GM23338 (cell line): Measurements from ENCODE around the gene TNFSF9. TPM values are rescaled to one million over a fixed set of nuclear protein-coding genes. Genes with fewer than 3 reads are reported as not detected.
"Not testable (repeated sequence)": the region's sequence is repeated elsewhere in the genome, so short reads cannot be mapped to it uniquely, and the experiment has no call there.

Source experiments
- ATAC-seq: fragments of 200-7000 bp; cut with Tn5 transposase; 3 replicates; pipeline ENCODE4 v1.9.1; 2020
- DNase-seq: peaks from one replicate; pipeline ENCODE4 v3.0.0-alpha.2; 2015; ENCODE audit warnings: low spot score
- H2AFZ ChIP-seq: fragments of 200-600 bp; sonication (generic); 2 replicates; pipeline ENCODE4 v1.8.0; 2016; ENCODE audit warnings: antibody characterized with exemption, mild to moderate bottlenecking, moderate library complexity
- H3F3A ChIP-seq: fragments of 200-600 bp; sonication (generic); replicated peaks from 2 replicates; pipeline ENCODE4 v1.8.0; 2017; ENCODE audit warnings: antibody characterized with exemption, mixed run types, low read depth
- H3K27ac ChIP-seq: fragments of 200-600 bp; sonication (generic); 2 replicates; pipeline ENCODE4 v1.6.1; 2016; ENCODE audit warnings: low read depth
- H3K27me3 ChIP-seq: fragments of 200-600 bp; sonication (generic); 2 replicates; pipeline ENCODE4 v1.8.0; 2016; ENCODE audit warnings: mild to moderate bottlenecking, mixed run types, moderate library complexity; ENCODE audit not compliant: insufficient read depth
- H3K36me3 ChIP-seq: fragments of 200-600 bp; sonication (generic); 2 replicates; pipeline ENCODE4 v1.8.0; 2016; ENCODE audit warnings: mild to moderate bottlenecking; ENCODE audit not compliant: insufficient read depth
- H3K4me1 ChIP-seq: fragments of 200-600 bp; sonication (generic); 2 replicates; pipeline ENCODE4 v1.8.0; 2016; ENCODE audit warnings: mild to moderate bottlenecking, moderate library complexity; ENCODE audit not compliant: insufficient read depth
- H3K4me2 ChIP-seq: fragments of 200-600 bp; sonication (generic); 2 replicates; pipeline ENCODE4 v1.7.1; 2017; ENCODE audit warnings: mixed run types
- H3K4me3 ChIP-seq: fragments of 200-600 bp; sonication (generic); 2 replicates; pipeline ENCODE4 v1.6.1; 2016; ENCODE audit warnings: mixed run types
- H3K79me2 ChIP-seq: fragments of 200-600 bp; sonication (generic); replicated peaks from 2 replicates; pipeline ENCODE4 v1.8.0; 2017; ENCODE audit warnings: mild to moderate bottlenecking; ENCODE audit not compliant: insufficient read depth
- H3K9me2 ChIP-seq: fragments of 200-600 bp; sonication (generic); 2 replicates; pipeline ENCODE4 v1.8.0; 2017; ENCODE audit not compliant: insufficient read depth
- H4K20me1 ChIP-seq: fragments of 200-600 bp; sonication (generic); replicated peaks from 2 replicates; pipeline ENCODE4 v1.8.0; 2017; ENCODE audit warnings: mild to moderate bottlenecking; ENCODE audit not compliant: insufficient read depth
- H3K27ac Mint-ChIP-seq: 2 replicates; pipeline ENCODE4 v1.8.0; 2020; ENCODE audit warnings: inconsistent platforms, mild to moderate bottlenecking, moderate library complexity, mixed read lengths
- H3K27me3 Mint-ChIP-seq: 3 replicates; pipeline ENCODE4 v1.8.0; 2022; ENCODE audit warnings: low read depth, mild to moderate bottlenecking, moderate library complexity, mixed read lengths, inconsistent platforms; ENCODE audit not compliant: insufficient read depth, poor library complexity
- H3K36me3 Mint-ChIP-seq: 3 replicates; pipeline ENCODE4 v1.8.0; 2021; ENCODE audit warnings: low read depth, mild to moderate bottlenecking, inconsistent platforms, moderate library complexity, mixed read lengths
- H3K4me1 Mint-ChIP-seq: 3 replicates; pipeline ENCODE4 v1.8.0; 2020; ENCODE audit warnings: mild to moderate bottlenecking, inconsistent platforms, mixed read lengths
- H3K4me3 Mint-ChIP-seq: 3 replicates; pipeline ENCODE4 v1.8.0; 2021; ENCODE audit warnings: moderate library complexity, mild to moderate bottlenecking, inconsistent platforms, mixed read lengths
- H3K9me3 Mint-ChIP-seq: 3 replicates; pipeline ENCODE4 v1.8.0; 2020; ENCODE audit warnings: moderate library complexity, mild to moderate bottlenecking, inconsistent platforms, mixed read lengths
- ZNF462 ChIP-seq: fragments of 250-450 bp; sonication (Bioruptor Pico); IDR thresholded peaks from 2 replicates; pipeline ENCODE4 v1.5.0; 2020; ENCODE audit warnings: mild to moderate bottlenecking, moderate library complexity
- polyA plus RNA-seq: library from polyadenylated mRNA; unstranded; fragments of >200 nt; fragmentation: Nextera tagmentation; extraction: Ambion mirVana; gene quantifications from 2 replicates; pipeline ENCODE4 v1.2.1, GENCODE V29; 2016
- small RNA-seq: library from RNA; depleted of rRNA; stranded (forward); fragments of <200 nt; gene quantifications from one replicate; pipeline ENCODE3, GENCODE V24; 2014; ENCODE audit warnings: low replicate concordance
- total RNA-seq: library from RNA; depleted of rRNA; stranded (reverse); fragments of >200 nt; shearing (Covaris generic); gene quantifications from 2 replicates; pipeline ENCODE4 v1.2.3, GENCODE V29; 2014; rRNA removed

Gene TNFSF9
- total and polyA plus RNA-seq, 2 experiments from 2014 or later, result 2.6 to 9.1 TPM

- no peak for TF ChIP-seq ZNF462 (CRISPR knock-in tag)
Observed at GRCh38 chr19:6580313-6580712, 49.5 kb downstream of the TNFSF9 start (continued).

- Mint-ChIP-seq H3K9me3 (peaks cover 60% of the 10 kb centered on the region), H3K27me3 (peaks cover 33% of the 10 kb centered on the region), H3K36me3 (peaks cover 14% of the 10 kb centered on the region)
- H3K4me3 Mint-ChIP-seq, H3K4me1 Mint-ChIP-seq, H3K27ac Mint-ChIP-seq, H3K4me3 ChIP-seq, H3K27ac ChIP-seq, H3K79me2 ChIP-seq, DNase-seq, H3K9me2 ChIP-seq, H2AFZ ChIP-seq, H3K4me1 ChIP-seq, ATAC-seq, H4K20me1 ChIP-seq, H3F3A ChIP-seq, H3K4me2 ChIP-seq: not testable (repeated sequence)
- peaks cover 25% of the 10 kb centered on the region for H3K27me3 ChIP-seq
- peaks cover 11% of the 10 kb centered on the region; the same call in 1 of the 2 replicates for H3K36me3 ChIP-seq
Observed at GRCh38 chr19:6582515-6583484, 52.0 kb downstream of the TNFSF9 start.

Small RNA genes within 50 kb of the gene (small RNA-seq; reads per million reads assigned to genes)
- not detected for gene AC010503.2
- gene RF00019, result not detected

Other genes starting within 250 kb of the TNFSF9 start
- not detected in 2 replicates for gene ACER1, start 197.4 kb upstream of the TNFSF9 start, total RNA-seq
- gene ACER1, start 197.4 kb upstream of the TNFSF9 start, polyA plus RNA-seq, result not detected in 2 replicates
- 96.7 and 110 TPM in 2 replicates for gene CLPP, start 169.5 kb upstream of the TNFSF9 start, total RNA-seq
- gene CLPP, start 169.5 kb upstream of the TNFSF9 start, polyA plus RNA-seq, result 65.7 and 76.4 TPM in 2 replicates
- 52.0 and 75.4 TPM in 2 replicates for gene ALKBH7, start 158.2 kb upstream of the TNFSF9 start, total RNA-seq
- 66.3 and 76.1 TPM in 2 replicates for gene ALKBH7, start 158.2 kb upstream of the TNFSF9 start, polyA plus RNA-seq
- 0.93 and 1.2 TPM in 2 replicates for gene PSPN, start 155.1 kb upstream of the TNFSF9 start, total RNA-seq
- 0.82 and 1.5 TPM in 2 replicates for gene PSPN, start 155.1 kb upstream of the TNFSF9 start, polyA plus RNA-seq
- 44.4 and 65.5 TPM in 2 replicates for gene GTF2F1, start 137.9 kb upstream of the TNFSF9 start, total RNA-seq
- gene GTF2F1, start 137.9 kb upstream of the TNFSF9 start, polyA plus RNA-seq, result 62.1 and 76.1 TPM in 2 replicates
- 359 and 367 TPM in 2 replicates for gene KHSRP, start 106.2 kb upstream of the TNFSF9 start, total RNA-seq
- gene KHSRP, start 106.2 kb upstream of the TNFSF9 start, polyA plus RNA-seq, result 129 and 144 TPM in 2 replicates
- 0.35 TPM in 1 of 2 replicates, not detected in the other for gene SLC25A41, start 97.3 kb upstream of the TNFSF9 start, total RNA-seq
- 0.23 and 0.24 TPM in 2 replicates for gene SLC25A41, start 97.3 kb upstream of the TNFSF9 start, polyA plus RNA-seq
- gene SLC25A23, start 71.2 kb upstream of the TNFSF9 start, total RNA-seq, result 90.5 and 96.4 TPM in 2 replicates
- 25.1 and 25.7 TPM in 2 replicates for gene SLC25A23, start 71.2 kb upstream of the TNFSF9 start, polyA plus RNA-seq
- gene CRB3, start 66.8 kb upstream of the TNFSF9 start, total RNA-seq, result 32.2 and 44.4 TPM in 2 replicates
- 11.8 and 16.6 TPM in 2 replicates for gene CRB3, start 66.8 kb upstream of the TNFSF9 start, polyA plus RNA-seq
- gene DENND1C, start 49.2 kb upstream of the TNFSF9 start, total RNA-seq, result 2.8 and 3.1 TPM in 2 replicates
- 6.1 and 6.3 TPM in 2 replicates for gene DENND1C, start 49.2 kb upstream of the TNFSF9 start, polyA plus RNA-seq
- gene TUBB4A, start 28.7 kb upstream of the TNFSF9 start, total RNA-seq, result 31.1 and 41.7 TPM in 2 replicates
- gene TUBB4A, start 28.7 kb upstream of the TNFSF9 start, polyA plus RNA-seq, result 32.9 and 34.6 TPM in 2 replicates
- gene CD70, start 60.1 kb downstream of the TNFSF9 start, total RNA-seq, result 2.0 and 7.3 TPM in 2 replicates
- gene CD70, start 60.1 kb downstream of the TNFSF9 start, polyA plus RNA-seq, result 7.1 and 7.3 TPM in 2 replicates
- gene TNFSF14, start 139.1 kb downstream of the TNFSF9 start, total RNA-seq, result not detected in 2 replicates
- not detected in 2 replicates for gene TNFSF14, start 139.1 kb downstream of the TNFSF9 start, polyA plus RNA-seq
- gene C3, start 189.6 kb downstream of the TNFSF9 start, total RNA-seq, result 4.8 and 17.7 TPM in 2 replicates
- gene C3, start 189.6 kb downstream of the TNFSF9 start, polyA plus RNA-seq, result 5.1 and 7.5 TPM in 2 replicates
- 42.6 and 57.9 TPM in 2 replicates for gene GPR108, start 206.6 kb downstream of the TNFSF9 start, total RNA-seq
- 44.8 and 45.9 TPM in 2 replicates for gene GPR108, start 206.6 kb downstream of the TNFSF9 start, polyA plus RNA-seq
- 46.2 and 56.8 TPM in 2 replicates for gene TRIP10, start 208.7 kb downstream of the TNFSF9 start, total RNA-seq
- 65.4 and 68.5 TPM in 2 replicates for gene TRIP10, start 208.7 kb downstream of the TNFSF9 start, polyA plus RNA-seq
- gene SH2D3A, start 236.4 kb downstream of the TNFSF9 start, total RNA-seq, result 25.6 and 38.4 TPM in 2 replicates
- 20.7 and 24.6 TPM in 2 replicates for gene SH2D3A, start 236.4 kb downstream of the TNFSF9 start, polyA plus RNA-seq
- 1.7 and 1.8 TPM in 2 replicates for gene VAV1, start 241.7 kb downstream of the TNFSF9 start, total RNA-seq
- gene VAV1, start 241.7 kb downstream of the TNFSF9 start, polyA plus RNA-seq, result 0.82 and 1.0 TPM in 2 replicates